ENCODE measurements around the gene DLGAP1. TPM values are rescaled to one million over a fixed set of nuclear protein-coding genes. Genes with fewer than 3 reads are reported as not detected.
"Not testable (repeated sequence)": the region's sequence is repeated elsewhere in the genome, so short reads cannot be mapped to it uniquely, and the experiment has no call there.

Gene DLGAP1
- total RNA-seq, 1 donor from 2014 or later, result 57.1 TPM

GRCh38 chr18:3624546-3624934 is 830.6 kb downstream of the DLGAP1 start:
- DNase-seq (ENCODE audit: low spot score in 2 of 2), result no peak
- no peak for FAIRE-seq

GRCh38 chr18:3623769-3624545 is 831.1 kb downstream of the DLGAP1 start:
- FAIRE-seq (no peak), DNase-seq (ENCODE audit: low spot score in 2 of 2) (no peak)

DNA sequence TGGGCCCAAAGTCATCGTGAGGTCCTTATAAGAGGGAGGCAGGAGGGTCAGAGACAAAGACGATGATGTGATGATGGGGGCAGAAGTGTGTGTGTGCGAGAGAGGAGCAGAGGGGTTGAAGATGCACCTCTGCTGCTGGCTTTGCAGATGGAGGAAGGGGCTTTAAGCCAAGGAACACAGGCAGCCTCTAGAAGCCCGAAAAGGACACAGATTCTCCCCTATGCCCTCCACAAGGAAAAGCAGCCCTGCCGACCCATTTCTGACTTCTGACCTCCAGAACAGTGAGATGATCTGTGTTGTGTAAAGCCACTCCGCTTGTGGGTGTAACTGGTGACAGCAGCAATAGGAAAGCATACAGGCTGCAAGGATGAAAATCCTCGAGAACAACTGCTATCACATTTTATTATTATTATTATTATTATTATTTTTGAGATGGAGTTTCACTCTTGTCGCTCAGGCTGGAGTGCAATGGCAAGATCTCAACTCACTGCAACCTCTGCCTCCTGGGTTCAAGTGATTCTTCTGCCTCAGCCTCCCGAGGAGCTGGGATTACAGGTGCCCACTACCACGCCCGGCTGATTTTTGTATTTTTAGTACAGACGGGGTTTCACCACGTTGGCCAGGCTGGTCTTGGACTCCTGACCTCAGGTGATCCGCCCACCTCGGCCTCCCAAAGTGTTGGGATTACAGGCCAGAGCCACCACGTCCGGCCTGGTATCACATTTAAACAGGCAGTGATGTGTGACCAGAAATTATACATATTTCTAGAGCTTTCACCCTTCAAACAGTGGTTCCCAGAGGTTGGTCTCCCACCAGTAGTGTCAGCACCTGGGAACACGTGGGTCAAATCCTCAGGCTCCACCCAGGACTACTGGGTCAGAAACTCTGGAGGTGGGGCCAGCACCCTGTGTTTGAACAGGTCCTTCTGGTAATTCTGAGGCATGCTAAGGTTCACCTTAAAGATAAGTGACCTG is 834.7 kb downstream of the DLGAP1 start:
- DNase-seq (ENCODE audit: low spot score in 2 of 2) (no peak), FAIRE-seq (no peak)

GRCh38 chr18:3619746-3620145 is 835.4 kb downstream of the DLGAP1 start:
- FAIRE-seq, result no peak
- DNase-seq (ENCODE audit: low spot score in 2 of 2), result no peak

- no peak for DNase-seq (ENCODE audit: low spot score in 2 of 2)
- FAIRE-seq, result no peak
Observed at GRCh38 chr18:3619222-3619621, 835.9 kb downstream of the DLGAP1 start.

GRCh38 chr18:3616744-3617143 is 838.4 kb downstream of the DLGAP1 start:
- no peak for FAIRE-seq

GRCh38 chr18:3616142-3616541 is 839.0 kb downstream of the DLGAP1 start:
- FAIRE-seq (no peak), DNase-seq (ENCODE audit: low spot score in 2 of 2) (no peak)

More at GRCh38 chr18:3616744-3617143, 838.4 kb downstream of the DLGAP1 start:
- no peak for DNase-seq (ENCODE audit: low spot score in 2 of 2)

- DNase-seq (ENCODE audit: low spot score in 2 of 2) (no peak), FAIRE-seq (no peak)
Observed at GRCh38 chr18:3615374-3615985, 839.6 kb downstream of the DLGAP1 start.

GRCh38 chr18:3612315-3612714 is 842.8 kb downstream of the DLGAP1 start:
- FAIRE-seq (no peak), DNase-seq (ENCODE audit: low spot score in 2 of 2) (no peak)

- DNase-seq (ENCODE audit: low spot score in 2 of 2) (no peak), FAIRE-seq (no peak)
Observed at GRCh38 chr18:3611313-3612090, 843.6 kb downstream of the DLGAP1 start.

DNA sequence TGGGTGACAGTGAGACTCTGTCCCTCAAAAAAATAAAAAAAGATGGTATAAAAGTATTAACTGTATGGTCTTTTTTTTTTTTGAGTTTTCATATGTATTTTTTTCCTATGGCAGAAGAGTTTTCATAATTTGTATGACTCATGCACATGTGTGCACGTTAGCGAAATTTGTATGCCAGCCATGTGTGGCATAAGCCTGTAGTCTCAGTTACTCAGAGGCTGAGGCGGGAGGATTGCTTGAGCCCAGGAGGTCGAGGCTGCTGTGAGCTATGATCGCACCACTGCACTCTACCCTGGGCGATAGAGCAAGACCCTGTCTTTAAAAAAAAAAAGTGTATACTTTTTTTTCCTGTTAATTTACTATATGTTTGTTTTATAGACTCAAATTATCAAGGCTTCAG is 844.3 kb downstream of the DLGAP1 start:
- no peak for DNase-seq (ENCODE audit: low spot score in 2 of 2)
- no peak for FAIRE-seq

GRCh38 chr18:3610188-3610708 is 844.9 kb downstream of the DLGAP1 start:
- DNase-seq (ENCODE audit: low spot score in 2 of 2), result no peak
- no peak for FAIRE-seq

DNA sequence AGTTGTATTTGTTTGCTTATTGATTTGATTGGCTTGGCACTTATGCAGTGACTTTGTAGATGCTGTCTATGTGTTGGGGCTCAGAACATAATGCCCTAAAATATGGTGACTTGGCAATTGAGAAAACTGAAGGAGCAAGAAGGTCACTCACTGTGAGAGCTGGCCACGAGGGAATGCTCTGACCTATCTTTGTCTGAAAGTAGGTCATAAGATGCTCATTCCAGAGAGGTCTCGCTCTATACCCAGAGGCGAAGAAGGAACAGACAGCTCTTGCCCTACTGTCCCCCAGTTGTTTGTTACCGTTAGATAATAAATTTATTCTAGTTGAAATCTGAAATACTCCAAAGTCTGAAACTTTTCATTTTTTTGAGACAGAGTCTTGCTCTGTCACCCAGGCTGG is 846.6 kb downstream of the DLGAP1 start:
- no peak for DNase-seq (ENCODE audit: low spot score in 2 of 2)
- FAIRE-seq, result no peak

- DNase-seq (ENCODE audit: low spot score in 2 of 2); FAIRE-seq: not testable (repeated sequence)
Observed at GRCh38 chr18:3608099-3608453, 847.0 kb downstream of the DLGAP1 start.

GRCh38 chr18:3607309-3608098 is 847.6 kb downstream of the DLGAP1 start:
- FAIRE-seq (no peak), DNase-seq (ENCODE audit: low spot score in 2 of 2) (no peak)

DNA sequence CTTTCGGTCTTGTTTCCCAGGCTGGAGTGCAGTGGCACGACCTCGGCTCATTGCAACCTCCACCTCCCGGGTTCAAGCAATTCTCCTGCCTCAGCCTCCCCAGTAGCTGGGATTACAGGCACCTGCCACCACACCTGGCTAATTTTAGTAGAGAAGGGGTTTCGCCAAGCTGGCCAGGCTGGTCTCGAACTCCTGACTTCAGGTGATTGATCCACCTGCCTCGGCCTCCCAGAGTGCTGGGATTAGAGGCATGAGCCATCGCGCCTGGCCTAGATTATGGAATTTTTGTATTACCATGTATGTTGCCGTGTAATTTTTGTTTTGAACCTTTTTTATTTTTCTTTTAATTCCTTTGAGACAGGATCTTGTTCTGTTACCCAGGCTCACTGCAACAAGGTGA is 848.2 kb downstream of the DLGAP1 start:
- not testable (repeated sequence) for FAIRE-seq; DNase-seq (ENCODE audit: low spot score in 2 of 2)

DNA sequence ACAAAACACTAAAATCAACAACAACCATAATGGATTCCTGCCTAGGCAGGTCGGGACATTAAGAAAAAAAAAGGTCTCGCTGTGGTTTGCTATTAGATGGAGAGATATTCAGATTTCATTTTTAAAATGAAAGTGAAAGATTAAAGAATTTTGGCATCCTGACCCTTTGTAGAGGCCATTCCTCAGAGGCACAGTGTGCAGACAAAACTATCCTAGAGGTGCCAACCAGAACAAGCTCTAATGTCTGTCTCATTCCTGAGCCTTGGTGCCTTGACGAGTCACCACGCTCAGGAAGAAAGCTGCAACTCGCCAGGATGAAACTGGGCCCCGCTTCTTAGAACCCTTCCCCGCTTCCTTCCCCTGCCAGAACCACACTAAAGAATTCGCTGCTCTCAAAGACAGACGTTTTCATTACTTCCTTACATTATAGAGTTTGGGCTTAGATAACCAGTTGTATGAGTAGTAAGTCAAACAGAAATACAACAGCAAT is 849.1 kb downstream of the DLGAP1 start:
- FAIRE-seq (no peak), DNase-seq (ENCODE audit: low spot score in 2 of 2) (no peak)

- no peak for FAIRE-seq
Observed at GRCh38 chr18:3605486-3605952, 849.6 kb downstream of the DLGAP1 start.

More at GRCh38 chr18:3605486-3605952, 849.6 kb downstream of the DLGAP1 start:
- DNase-seq (ENCODE audit: low spot score in 2 of 2), result no peak
